Stimulated activated naive CD8-positive, alpha-beta T cell treated with anti-CD3 and anti-CD28 coated beads, Interleukin-15, Interleukin-2, amounts not matched to agents 100 ng/mL and 50 ng/mL, for 24 hours (primary cell): ENCODE measurements around the gene OR2L13.
"Not testable (repeated sequence)": the region's sequence is repeated elsewhere in the genome, so short reads cannot be mapped to it uniquely, and the experiment has no call there.

ENCODE experiments used
- H3K27ac Mint-ChIP-seq: one replicate; pipeline ENCODE4 v1.8.0; 2021; ENCODE audit warnings: mild to moderate bottlenecking, mixed read lengths
- H3K27me3 Mint-ChIP-seq: one replicate; pipeline ENCODE4 v1.8.0; 2021; ENCODE audit warnings: mixed read lengths
- H3K36me3 Mint-ChIP-seq: one replicate; pipeline ENCODE4 v1.8.0; 2021; ENCODE audit warnings: low read depth, mixed read lengths
- H3K4me1 Mint-ChIP-seq: one replicate; pipeline ENCODE4 v1.8.0; 2021; ENCODE audit warnings: low read depth, mixed read lengths
- H3K4me3 Mint-ChIP-seq: one replicate; pipeline ENCODE4 v1.8.0; 2021; ENCODE audit warnings: mild to moderate bottlenecking, mixed read lengths
- H3K9me3 Mint-ChIP-seq: one replicate; pipeline ENCODE4 v1.8.0; 2021; ENCODE audit warnings: mixed read lengths

OR2L13 gene

GRCh38 chr1:248094884-248095283 lies at the start of gene OR2L13:
Gene OR2L13 (plus strand): TSS chr1:248095184. CDS start chr1:248099376, 4,192 bp downstream.
- Mint-ChIP-seq H3K4me1 (no peaks in the 10 kb centered on the region), H3K4me3 (no peak within 1 kb of the TSS), H3K27ac (no peak within 1 kb of the TSS), H3K9me3 (peaks cover 19% of the 10 kb centered on the region), H3K36me3 (no peaks in the 10 kb centered on the region), H3K27me3 (no peaks in the 10 kb centered on the region)

- Mint-ChIP-seq H3K27ac (no peak overlapping the region), H3K27me3 (no peaks in the 10 kb centered on the region), H3K4me1 (no peaks in the 10 kb centered on the region), H3K4me3 (no peak overlapping the region), H3K36me3 (no peaks in the 10 kb centered on the region), H3K9me3 (peaks cover 11% of the 10 kb centered on the region)
These were observed 49.8 kb upstream of the OR2L13 start for GRCh38 chr1:248045209-248045608.

- Mint-ChIP-seq H3K27ac (no peak within 1 kb of the TSS), H3K9me3 (peaks cover 11% of the 10 kb centered on the region), H3K27me3 (no peaks in the 10 kb centered on the region), H3K4me1 (no peaks in the 10 kb centered on the region), H3K36me3 (no peaks in the 10 kb centered on the region), H3K4me3 (no peak within 1 kb of the TSS)
These were observed 48.4 kb upstream of the OR2L13 start, which contains the start of gene OR2L3 for GRCh38 chr1:248046536-248046935. Gene OR2L3 (plus strand): TSS chr1:248046836. CDS start chr1:248060682, 13,846 bp downstream.

GRCh38 chr1:248047008-248047407 lies 48.0 kb upstream of the OR2L13 start:
- no peak overlapping the region for H3K27ac Mint-ChIP-seq
- H3K27me3 Mint-ChIP-seq = no peaks in the 10 kb centered on the region
- H3K4me3 Mint-ChIP-seq = no peak overlapping the region
- H3K36me3 Mint-ChIP-seq = no peaks in the 10 kb centered on the region
- H3K4me1 Mint-ChIP-seq = no peaks in the 10 kb centered on the region
- H3K9me3 Mint-ChIP-seq = peaks cover 11% of the 10 kb centered on the region

GRCh38 chr1:248054671-248055070 lies 40.3 kb upstream of the OR2L13 start:
- H3K9me3 Mint-ChIP-seq = peaks cover 10% of the 10 kb centered on the region
- no peaks in the 10 kb centered on the region for H3K27me3 Mint-ChIP-seq
- H3K4me3 Mint-ChIP-seq = no peak overlapping the region
- no peak overlapping the region for H3K27ac Mint-ChIP-seq
- no peaks in the 10 kb centered on the region for H3K4me1 Mint-ChIP-seq
- H3K36me3 Mint-ChIP-seq = no peaks in the 10 kb centered on the region

GRCh38 chr1:248055261-248055660 lies 39.7 kb upstream of the OR2L13 start:
- Mint-ChIP-seq H3K9me3 (peaks cover 10% of the 10 kb centered on the region), H3K36me3 (no peaks in the 10 kb centered on the region), H3K4me1 (no peaks in the 10 kb centered on the region), H3K27me3 (no peaks in the 10 kb centered on the region), H3K4me3 (no peak overlapping the region), H3K27ac (no peak overlapping the region)

GRCh38 chr1:248065071-248065470 lies 29.9 kb upstream of the OR2L13 start:
- Mint-ChIP-seq H3K9me3 (peaks cover 3% of the 10 kb centered on the region), H3K27ac (no peak overlapping the region), H3K27me3 (no peaks in the 10 kb centered on the region), H3K36me3 (no peaks in the 10 kb centered on the region), H3K4me3 (no peak overlapping the region), H3K4me1 (no peaks in the 10 kb centered on the region)

GRCh38 chr1:248065604-248066003 lies 29.4 kb upstream of the OR2L13 start:
- H3K4me3 Mint-ChIP-seq = no peak overlapping the region
- no peaks in the 10 kb centered on the region for H3K36me3 Mint-ChIP-seq
- no peak overlapping the region for H3K27ac Mint-ChIP-seq
- no peaks in the 10 kb centered on the region for H3K27me3 Mint-ChIP-seq
- peaks cover 8% of the 10 kb centered on the region for H3K9me3 Mint-ChIP-seq
- H3K4me1 Mint-ChIP-seq = no peaks in the 10 kb centered on the region

GRCh38 chr1:248083864-248084263 lies 11.1 kb upstream of the OR2L13 start:
- H3K36me3 Mint-ChIP-seq, H3K27me3 Mint-ChIP-seq, H3K4me1 Mint-ChIP-seq, H3K4me3 Mint-ChIP-seq, H3K27ac Mint-ChIP-seq, H3K9me3 Mint-ChIP-seq: not testable (repeated sequence)

GRCh38 chr1:248098529-248098928 lies 3.5 kb downstream of the OR2L13 start:
- H3K9me3 Mint-ChIP-seq = peaks cover 10% of the 10 kb centered on the region
- no peak overlapping the region for H3K4me3 Mint-ChIP-seq
- H3K27me3 Mint-ChIP-seq = no peaks in the 10 kb centered on the region
- H3K36me3 Mint-ChIP-seq = no peaks in the 10 kb centered on the region
- no peaks in the 10 kb centered on the region for H3K4me1 Mint-ChIP-seq
- no peak overlapping the region for H3K27ac Mint-ChIP-seq

- Mint-ChIP-seq H3K27ac (no peak overlapping the region), H3K27me3 (no peaks in the 10 kb centered on the region), H3K4me1 (no peaks in the 10 kb centered on the region), H3K9me3 (peaks cover 11% of the 10 kb centered on the region), H3K4me3 (no peak overlapping the region), H3K36me3 (no peaks in the 10 kb centered on the region)
These were observed 7.9 kb downstream of the OR2L13 start for GRCh38 chr1:248102847-248103246.

GRCh38 chr1:248111157-248111556 lies 16.2 kb downstream of the OR2L13 start:
- Mint-ChIP-seq H3K36me3 (peaks cover 4% of the 10 kb centered on the region), H3K4me3 (no peak overlapping the region), H3K27me3 (no peaks in the 10 kb centered on the region), H3K4me1 (no peaks in the 10 kb centered on the region), H3K27ac (no peak overlapping the region), H3K9me3 (peaks cover 27% of the 10 kb centered on the region)

GRCh38 chr1:248114890-248115289 lies 19.9 kb downstream of the OR2L13 start:
- Mint-ChIP-seq H3K9me3 (peaks cover 20% of the 10 kb centered on the region), H3K4me3 (no peak overlapping the region), H3K27ac (no peak overlapping the region), H3K27me3 (no peaks in the 10 kb centered on the region), H3K4me1 (no peaks in the 10 kb centered on the region), H3K36me3 (peaks cover 4% of the 10 kb centered on the region)

- peaks cover 14% of the 10 kb centered on the region for H3K9me3 Mint-ChIP-seq
- no peak overlapping the region for H3K27ac Mint-ChIP-seq
- no peaks in the 10 kb centered on the region for H3K4me1 Mint-ChIP-seq
- H3K4me3 Mint-ChIP-seq = no peak overlapping the region
- H3K36me3 Mint-ChIP-seq = no peaks in the 10 kb centered on the region
- no peaks in the 10 kb centered on the region for H3K27me3 Mint-ChIP-seq
These were observed 32.7 kb downstream of the OR2L13 start for GRCh38 chr1:248127653-248128052.

GRCh38 chr1:248136811-248137210 lies 41.8 kb downstream of the OR2L13 start:
- Mint-ChIP-seq H3K27ac (no peak overlapping the region), H3K27me3 (no peaks in the 10 kb centered on the region), H3K36me3 (no peaks in the 10 kb centered on the region), H3K4me3 (no peak overlapping the region), H3K4me1 (no peaks in the 10 kb centered on the region), H3K9me3 (peaks cover 4% of the 10 kb centered on the region)

GRCh38 chr1:248140846-248141245 lies 45.9 kb downstream of the OR2L13 start:
- no peaks in the 10 kb centered on the region for H3K36me3 Mint-ChIP-seq
- no peak overlapping the region for H3K27ac Mint-ChIP-seq
- H3K9me3 Mint-ChIP-seq = peaks cover 7% of the 10 kb centered on the region
- H3K4me3 Mint-ChIP-seq = no peak overlapping the region
- H3K27me3 Mint-ChIP-seq = no peaks in the 10 kb centered on the region
- H3K4me1 Mint-ChIP-seq = no peaks in the 10 kb centered on the region
